GM19468 (cell line): ENCODE data around the gene MYO1D.

Experiments
- ATAC-seq: cut with Tn5 transposase; IDR thresholded peaks from one replicate; pipeline ENCODE4 v1.9.1; 2021; ENCODE audit warnings: mild to moderate bottlenecking, moderate library complexity, moderate number of reproducible peaks; ENCODE audit not compliant: unreplicated experiment; ENCODE audit errors: extremely low read depth

The MYO1D gene

GRCh38 chr17:32485261-32486110, 391.4 kb downstream of the MYO1D start:
- no peak for ATAC-seq

- no peak for ATAC-seq
Measured at GRCh38 chr17:32484628-32485027, 392.3 kb downstream of the MYO1D start.

- ATAC-seq, result no peak
Measured at GRCh38 chr17:32484041-32484461, 392.9 kb downstream of the MYO1D start.

GRCh38 chr17:32483451-32484019, 393.4 kb downstream of the MYO1D start:
- ATAC-seq, result no peak

GRCh38 chr17:32482568-32483320, 394.2 kb downstream of the MYO1D start:
- ATAC-seq, result no peak

- no peak for ATAC-seq
Measured at GRCh38 chr17:32481193-32481592, 395.7 kb downstream of the MYO1D start.

GRCh38 chr17:32479074-32479617, 397.8 kb downstream of the MYO1D start:
- ATAC-seq, result no peak

GRCh38 chr17:32477220-32477619, 399.7 kb downstream of the MYO1D start:
- no peak for ATAC-seq

GRCh38 chr17:32475258-32475657, 401.7 kb downstream of the MYO1D start:
- ATAC-seq, result no peak

- no peak for ATAC-seq
Measured at GRCh38 chr17:32471652-32472051, 405.3 kb downstream of the MYO1D start.

GRCh38 chr17:32470405-32471167, 406.3 kb downstream of the MYO1D start:
- no peak for ATAC-seq

- ATAC-seq, result no peak
Measured at GRCh38 chr17:32467949-32468348, 409.0 kb downstream of the MYO1D start.

- no peak for ATAC-seq
Measured at GRCh38 chr17:32464374-32464773, 412.6 kb downstream of the MYO1D start.

GRCh38 chr17:32463304-32463703, 413.6 kb downstream of the MYO1D start:
- no peak for ATAC-seq

- no peak for ATAC-seq
Measured at GRCh38 chr17:32461853-32462617, 414.9 kb downstream of the MYO1D start.

GRCh38 chr17:32461498-32461852, 415.4 kb downstream of the MYO1D start:
- no peak for ATAC-seq

- ATAC-seq, result no peak
Measured at GRCh38 chr17:32460054-32460453, 416.9 kb downstream of the MYO1D start.

GRCh38 chr17:32458371-32458770, 418.6 kb downstream of the MYO1D start:
- no peak for ATAC-seq

- no peak for ATAC-seq
Measured at GRCh38 chr17:32453370-32453769, 423.6 kb downstream of the MYO1D start.
